Endothelial cell of umbilical vein (primary cell): ENCODE results near the gene CHAF1A. TPM values are rescaled to one million over a fixed set of nuclear protein-coding genes. Genes with fewer than 3 reads are reported as not detected.

Experiments used
- BruUV-seq: library from RNA; stranded (reverse); fragments of 400-500 nt; replicated peaks from 2 replicates; lab custom pipeline; 2021; lab: Mats Ljungman, UMichigan
- CTCF ChIA-PET: fragments of 300-600, 350-600 bp; sonication (Branson Sonifier 250); formaldehyde crosslinking; loops from one replicate; lab custom pipeline; 2021; ENCODE audit warnings: antibody characterized with exemption, inconsistent platforms; lab: Charles Lee
- POLR2A ChIA-PET: fragments of 300-600, 350-600 bp; sonication (Branson Sonifier 250); formaldehyde crosslinking; loops from one replicate; lab custom pipeline; 2021; ENCODE audit warnings: antibody characterized with exemption, inconsistent platforms; lab: Charles Lee
- DNase-seq: peaks from one replicate; pipeline ENCODE4 v3.0.0-alpha.2; 2011; ENCODE audit warnings: low read depth, low spot score
- FAIRE-seq: peaks from 2 replicates; lab custom pipeline; 2011; peaks lifted over from hg19 to GRCh38; lab: Jason Lieb, UNC
- H2AFZ ChIP-seq: 2 replicates; pipeline ENCODE4 v1.6.0; 2012; ENCODE audit warnings: low read depth, low read length, control low read depth, inconsistent platforms
- H3K27ac ChIP-seq: 2 replicates; pipeline ENCODE4 v1.5.1; 2011; ENCODE audit warnings: low read depth, mild to moderate bottlenecking, control low read depth, low read length, moderate library complexity; ENCODE audit not compliant: insufficient read depth
- H3K27me3 ChIP-seq, 2 experiments: 2 replicates each; pipeline versions ENCODE4 v1.6.0 to v1.6.1; 2011; ENCODE audit warnings: low read length in 2 of 2, mixed read lengths in 1 of 2; ENCODE audit not compliant: control insufficient read depth in 2 of 2, insufficient read depth in 2 of 2
- H3K36me3 ChIP-seq, 2 experiments: 2 replicates in 1 of 2; 3 replicates in 1 of 2; pipeline ENCODE4 v1.5.1; 2011; ENCODE audit warnings: low read length in 2 of 2, mild to moderate bottlenecking in 1 of 2, moderate library complexity in 1 of 2; ENCODE audit not compliant: control insufficient read depth in 2 of 2, insufficient read depth in 2 of 2; ENCODE audit errors: extremely low read depth in 1 of 2
- H3K4me1 ChIP-seq: 3 replicates; pipeline ENCODE4 v1.5.1; 2011; ENCODE audit warnings: mild to moderate bottlenecking, low read length; ENCODE audit not compliant: control insufficient read depth, insufficient read depth; ENCODE audit errors: extremely low read depth
- H3K4me2 ChIP-seq: 2 replicates; pipeline ENCODE4 v1.6.1; 2011; ENCODE audit warnings: low read length, control low read depth, mixed read lengths; ENCODE audit not compliant: insufficient read depth
- H3K4me3 ChIP-seq, 3 experiments: fragments of 200-600 bp in 1 of 3; sonication (generic), shearing (Covaris generic) in 1 of 3; replicated peaks in 1 of 3; 2 replicates each; pipeline ENCODE4 v1.5.1; 2011 to 2016; ENCODE audit warnings: control low read depth in 3 of 3, low read length in 3 of 3, mild to moderate bottlenecking in 2 of 3, inconsistent platforms in 1 of 3, low read depth in 1 of 3, moderate library complexity in 1 of 3; ENCODE audit not compliant: insufficient read depth in 1 of 3
- H3K79me2 ChIP-seq: 2 replicates; pipeline ENCODE4 v1.6.0; 2012; ENCODE audit warnings: low read length, inconsistent platforms; ENCODE audit not compliant: control insufficient read depth, insufficient read depth
- H3K9ac ChIP-seq: replicated peaks from 2 replicates; pipeline ENCODE3; 2011; ENCODE audit warnings: low read length, control low read depth; ENCODE audit not compliant: insufficient read depth; ENCODE audit errors: extremely low read depth
- H3K9me1 ChIP-seq: replicated peaks from 3 replicates; pipeline ENCODE4 v1.6.0; 2011; ENCODE audit warnings: mild to moderate bottlenecking, low read length; ENCODE audit not compliant: control insufficient read depth, insufficient read depth; ENCODE audit errors: extremely low read depth
- H3K9me3 ChIP-seq: replicated peaks from 2 replicates; pipeline ENCODE4 v1.5.1; 2012; ENCODE audit warnings: low read length, inconsistent platforms; ENCODE audit not compliant: control insufficient read depth, insufficient read depth
- H4K20me1 ChIP-seq: replicated peaks from 2 replicates; pipeline ENCODE3; 2011; ENCODE audit warnings: mild to moderate bottlenecking, low read length; ENCODE audit not compliant: control insufficient read depth, insufficient read depth; ENCODE audit errors: extremely low read depth
- CTCF ChIP-seq, 2 donors: IDR thresholded peaks; 1 replicate in 1 of 2; 2 replicates in 1 of 2; pipeline ENCODE4 v1.5.1; 2011; ENCODE audit warnings: low read length in 2 of 2, mild to moderate bottlenecking in 2 of 2, moderate library complexity in 2 of 2, control low read depth in 1 of 2, inconsistent platforms in 1 of 2, low read depth in 1 of 2; ENCODE audit not compliant: insufficient read depth in 1 of 2; ENCODE audit errors: extremely low read depth in 1 of 2
- FOS ChIP-seq: IDR thresholded peaks from 2 replicates; pipeline ENCODE4 v1.6.1; 2011; ENCODE audit warnings: mild to moderate bottlenecking, low read length, moderate library complexity, borderline replicate concordance; ENCODE audit not compliant: insufficient read depth
- GATA2 ChIP-seq: IDR thresholded peaks from 2 replicates; pipeline ENCODE4 v1.7.0; 2011; ENCODE audit warnings: low read depth, mild to moderate bottlenecking, moderate library complexity, mixed read lengths, low read length; ENCODE audit not compliant: insufficient read length, insufficient read depth
- JUN ChIP-seq: IDR thresholded peaks from 2 replicates; pipeline ENCODE4 v1.6.1; 2011; ENCODE audit warnings: borderline replicate concordance, low read depth; ENCODE audit not compliant: insufficient read length, insufficient read depth
- MAX ChIP-seq: IDR thresholded peaks from 2 replicates; pipeline ENCODE4 v1.6.1; 2011; ENCODE audit not compliant: insufficient read depth, insufficient read length
- MYC ChIP-seq: IDR thresholded peaks from one replicate; pipeline ENCODE4 v1.6.1; 2011; ENCODE audit warnings: mild to moderate bottlenecking, low read depth, low read length
- POLR2A ChIP-seq: IDR thresholded peaks from 2 replicates; pipeline ENCODE4 v1.6.1; 2012; ENCODE audit warnings: low read depth, mild to moderate bottlenecking, control low read depth, low read length
- dilution Hi-C: fragments of 300-500 bp; cut with MboI; formaldehyde crosslinking; loops from one replicate; pipeline ENCODE4 v1.15.0; 2019; ENCODE audit warnings: low sequenced_read_pairs; ENCODE audit not compliant: extremely low pct_ligation_motif_present
- intact Hi-C: fragments of 100-400 bp; cut with micrococcal nuclease; formaldehyde crosslinking; loops from one replicate; pipeline ENCODE4 v1.10.0; 2022
- polyA plus RNA-seq, 4 experiments: library from polyadenylated mRNA; depleted of rRNA in 3 of 4; stranded (reverse) in 3 of 4; unstranded in 1 of 4; fragments of >200 nt; gene quantifications; 2 replicates each; pipeline versions ENCODE4 v1.2.1 to v1.2.3, GENCODE V29; 2011 to 2012; ENCODE audit warnings: missing spikeins in 1 of 4
- total RNA-seq: library from RNA; stranded (reverse); gene quantifications from 2 replicates; pipeline ENCODE4 v1.2.3, GENCODE V29; 2021

The CHAF1A gene
- total and polyA plus RNA-seq, 2 donors (not counting 3 experiments of a cell fraction or from before 2014, with no cell fraction given) = 19.5 to 44.5 TPM

- intact Hi-C loops (no loop called here), dilution Hi-C loops (no loop called here)
- H3K27ac ChIP-seq = no peak overlapping the region
- H3K9me1 ChIP-seq = no peaks in the 10 kb centered on the region
- H3K4me3 ChIP-seq = no peak overlapping the region
- H3K27me3 ChIP-seq = no peaks in the 10 kb centered on the region
- H3K4me1 ChIP-seq = no peaks in the 10 kb centered on the region
- FAIRE-seq (no peak), DNase-seq (no peak)
- H3K4me2 ChIP-seq = no peak overlapping the region
- no peaks in the 10 kb centered on the region for H4K20me1 ChIP-seq
- BruUV-seq = no TSS peak
- TF ChIP-seq MYC (no peak), GATA2 (no peak)
- no peaks in the 10 kb centered on the region for H3K9me3 ChIP-seq
- H3K9ac ChIP-seq = no peak overlapping the region
- no peak overlapping the region for H2AFZ ChIP-seq
- H3K79me2 ChIP-seq = no peaks in the 10 kb centered on the region
- ChIA-PET CTCF (interaction anchor here (5.0 kb wide), 1 partner anchor 88 kb away, joined by 120 read pairs; no protein-coding TSS in a partner anchor), POLR2A (interaction anchor here (0.7 to 1.1 kb wide), 3 partner anchors 12 to 152 kb away, joined by 3 to 5 read pairs (median 4); partner anchors contain the start of gene MPND)
- H3K36me3 ChIP-seq = peaks cover 0 to 14% of the 10 kb centered on the region in 2 experiments
These were observed 47.5 kb upstream of the CHAF1A start for GRCh38 chr19:4354897-4355296.

GRCh38 chr19:4357095-4357797 lies 45.2 kb upstream of the CHAF1A start:
- Histone ChIP-seq H3K9me3 (no peaks in the 10 kb centered on the region), H3K4me1 (no peaks in the 10 kb centered on the region), H3K27ac (no peak overlapping the region), H2AFZ (no peak overlapping the region), H3K4me3 (no peak overlapping the region), H3K79me2 (no peaks in the 10 kb centered on the region), H3K9ac (no peak overlapping the region), H3K36me3 (peaks cover 0 to 34% of the 10 kb centered on the region in 2 experiments), H3K4me2 (no peak overlapping the region), H3K27me3 (no peaks in the 10 kb centered on the region), H3K9me1 (no peaks in the 10 kb centered on the region), H4K20me1 (no peaks in the 10 kb centered on the region)
- dilution Hi-C loops (no loop called here), intact Hi-C loops (no loop called here)
- TF ChIP-seq FOS (no peak), CTCF (IDR thresholded peaks at IDR 0.05; ENCODE audit: extremely low read depth in 1 of 2, insufficient read depth in 1 of 2, low read depth in 1 of 2, low read length in 2 of 2) (no peak), JUN (no peak), POLR2A (no peak), MAX (no peak)
- ChIA-PET CTCF (interaction anchor here (0.8 to 1.9 kb wide), 4 partner anchors 8 to 90 kb away, joined by 3 to 6 read pairs (median 4); partner anchors contain the start of genes CHAF1A and SH3GL1), POLR2A (interaction anchor here (0.6 kb wide), 1 partner anchor 15 kb away, joined by 3 read pairs; no protein-coding TSS in a partner anchor)
- no TSS peak for BruUV-seq
- no peak for DNase-seq
- no peak for FAIRE-seq
